Subcutaneous adipose tissue (tissue), 4 donors: ENCODE results near the gene ZNF143. TPM values are rescaled to one million over a fixed set of nuclear protein-coding genes. Genes with fewer than 3 reads are reported as not detected.

Experiments
- total RNA-seq, 4 donors: library from RNA; depleted of rRNA; stranded (reverse); fragments of >200 nt; gene quantifications; one replicate each; pipeline ENCODE4 v1.1.0, GENCODE V29; 2016
- TF ChIP-seq, protein P1 (sequence below): fragments of 450-650 bp; IDR thresholded peaks from one replicate; pipeline ENCODE4 v1.5.1; 2016; ENCODE audit warnings: low read depth, mild to moderate bottlenecking, control low read depth, antibody characterized with exemption, moderate library complexity

ZNF143 gene
- total RNA-seq, 4 donors from 2014 or later: 22.4 to 34.6 (median 28.4) TPM

DNA sequence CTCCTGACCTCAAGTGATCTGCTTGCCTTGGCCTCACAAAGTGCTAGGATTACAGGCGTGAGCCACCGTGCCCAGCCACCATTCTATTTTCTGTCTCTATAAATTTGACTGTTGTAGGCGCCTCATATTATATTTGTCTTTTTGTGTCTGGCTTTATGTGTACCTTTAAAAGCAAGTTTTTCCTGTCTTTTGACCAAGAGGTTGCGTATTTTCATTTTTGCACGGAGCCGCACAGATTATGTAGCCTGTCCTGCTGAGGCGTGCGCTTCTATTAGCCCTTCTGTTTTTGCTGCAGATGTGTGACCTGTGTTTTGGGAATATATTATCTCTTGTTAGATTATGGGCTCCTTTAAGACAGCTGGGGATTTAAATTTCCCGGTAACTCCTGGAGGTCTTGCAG is 72.2 kb downstream of the ZNF143 start:
- TF ChIP-seq, protein P1, sequence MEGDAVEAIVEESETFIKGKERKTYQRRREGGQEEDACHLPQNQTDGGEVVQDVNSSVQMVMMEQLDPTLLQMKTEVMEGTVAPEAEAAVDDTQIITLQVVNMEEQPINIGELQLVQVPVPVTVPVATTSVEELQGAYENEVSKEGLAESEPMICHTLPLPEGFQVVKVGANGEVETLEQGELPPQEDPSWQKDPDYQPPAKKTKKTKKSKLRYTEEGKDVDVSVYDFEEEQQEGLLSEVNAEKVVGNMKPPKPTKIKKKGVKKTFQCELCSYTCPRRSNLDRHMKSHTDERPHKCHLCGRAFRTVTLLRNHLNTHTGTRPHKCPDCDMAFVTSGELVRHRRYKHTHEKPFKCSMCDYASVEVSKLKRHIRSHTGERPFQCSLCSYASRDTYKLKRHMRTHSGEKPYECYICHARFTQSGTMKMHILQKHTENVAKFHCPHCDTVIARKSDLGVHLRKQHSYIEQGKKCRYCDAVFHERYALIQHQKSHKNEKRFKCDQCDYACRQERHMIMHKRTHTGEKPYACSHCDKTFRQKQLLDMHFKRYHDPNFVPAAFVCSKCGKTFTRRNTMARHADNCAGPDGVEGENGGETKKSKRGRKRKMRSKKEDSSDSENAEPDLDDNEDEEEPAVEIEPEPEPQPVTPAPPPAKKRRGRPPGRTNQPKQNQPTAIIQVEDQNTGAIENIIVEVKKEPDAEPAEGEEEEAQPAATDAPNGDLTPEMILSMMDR: no peak

DNA sequence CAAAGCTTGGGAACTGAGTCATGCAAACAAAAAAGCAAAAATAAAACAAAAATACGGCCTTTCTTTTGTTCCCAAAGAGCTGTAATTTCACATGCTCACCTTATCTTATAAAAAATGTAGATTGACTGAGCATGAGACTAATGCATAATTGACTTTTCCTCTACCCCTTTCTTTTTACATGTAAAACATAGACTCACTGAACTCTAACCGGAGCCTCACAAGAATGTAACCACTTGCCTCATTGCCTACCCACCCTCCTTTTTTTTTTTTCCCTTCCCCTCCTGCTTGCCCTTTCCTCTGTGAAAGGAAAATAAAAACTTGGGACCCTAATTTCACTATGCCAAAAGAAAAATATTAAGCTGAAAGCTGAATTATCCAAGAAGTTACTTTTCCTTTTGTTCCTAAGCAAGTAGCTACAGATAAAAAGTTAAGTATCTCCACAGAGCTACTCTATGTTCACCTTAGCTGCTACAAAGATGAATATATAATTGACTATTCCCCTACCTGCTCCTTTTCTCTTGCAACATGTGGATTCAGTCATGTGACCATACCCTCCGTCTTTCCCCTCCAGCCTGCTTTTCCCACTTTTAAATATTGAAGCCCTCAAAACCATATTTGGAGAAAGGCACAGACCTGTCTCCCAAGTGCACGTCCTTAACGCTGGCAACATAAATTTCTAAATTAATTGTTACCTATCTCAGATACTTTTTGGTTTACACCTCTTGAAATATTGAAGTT is 73.1 kb downstream of the ZNF143 start:
- TF ChIP-seq, protein P1: no peak

DNA sequence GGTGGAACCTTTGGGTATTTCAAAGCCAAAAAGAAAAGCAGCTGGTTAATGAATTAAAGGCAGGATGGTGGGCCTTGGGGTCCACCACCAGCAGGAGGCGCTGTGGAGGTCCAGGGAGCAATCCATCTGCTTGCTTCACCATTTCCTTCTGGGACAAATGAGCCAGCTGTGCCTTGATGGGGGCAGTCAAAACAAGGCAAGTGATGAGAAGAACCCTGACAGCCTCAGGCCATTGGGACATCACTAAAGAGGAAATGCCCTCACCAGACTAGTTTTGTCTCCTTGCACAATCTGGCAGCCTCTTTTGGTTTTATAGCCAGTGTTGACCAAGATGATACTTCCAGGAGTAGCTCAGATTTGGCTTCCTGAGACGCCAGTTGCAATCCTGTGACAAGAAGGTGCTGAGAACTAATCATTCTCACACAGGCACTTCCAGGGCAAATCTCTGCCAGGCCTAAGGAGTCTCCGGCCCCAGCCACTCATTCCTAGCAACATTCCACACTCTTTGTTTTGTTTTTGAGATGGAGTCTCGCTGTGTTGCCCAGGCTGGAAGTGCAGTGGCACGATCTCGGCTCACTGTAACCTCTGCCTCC is 74.5 kb downstream of the ZNF143 start:
- TF ChIP-seq, protein P1: no peak

DNA sequence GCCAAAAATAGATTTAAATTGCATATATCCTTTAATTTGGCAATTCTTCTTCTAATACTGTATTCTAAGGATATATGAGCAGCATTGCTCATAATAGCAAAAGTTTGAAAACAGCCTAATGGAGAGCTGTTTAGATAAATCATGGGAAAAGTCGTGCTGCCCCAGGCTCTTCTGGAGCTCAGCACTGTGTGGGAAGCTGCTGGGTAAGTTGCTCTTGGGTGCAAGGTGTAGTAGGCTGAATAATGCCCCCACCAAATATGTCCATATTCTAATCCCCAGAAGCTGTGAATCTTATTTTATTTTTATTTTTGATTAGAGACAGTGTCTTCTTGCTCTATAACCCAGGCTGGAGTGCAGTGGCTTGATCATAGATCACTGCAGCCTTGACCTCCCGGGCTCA is 77.7 kb downstream of the ZNF143 start:
- TF ChIP-seq, protein P1: no peak

DNA sequence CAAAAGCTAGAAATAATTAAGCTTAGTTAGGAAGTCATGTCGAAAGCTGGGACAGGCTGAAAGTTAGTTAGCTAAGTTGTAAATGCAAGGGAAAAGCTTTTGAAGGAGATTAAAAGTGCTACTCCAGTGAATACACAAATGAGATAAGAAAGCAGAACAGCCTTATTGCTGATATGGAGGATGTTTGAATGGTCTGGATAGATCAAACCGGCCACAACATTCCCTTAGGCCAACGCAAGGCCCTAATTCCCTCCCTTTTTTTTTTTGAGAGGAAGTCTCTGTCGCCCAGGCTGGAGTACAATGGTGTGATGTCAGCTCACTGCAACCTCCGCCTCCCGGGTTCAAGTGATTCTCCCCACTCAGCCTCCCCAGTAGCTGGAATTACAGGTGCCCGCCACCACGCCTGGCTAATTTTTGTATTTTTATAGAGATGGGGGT is 89.4 kb downstream of the ZNF143 start:
- TF ChIP-seq, protein P1: no peak

DNA sequence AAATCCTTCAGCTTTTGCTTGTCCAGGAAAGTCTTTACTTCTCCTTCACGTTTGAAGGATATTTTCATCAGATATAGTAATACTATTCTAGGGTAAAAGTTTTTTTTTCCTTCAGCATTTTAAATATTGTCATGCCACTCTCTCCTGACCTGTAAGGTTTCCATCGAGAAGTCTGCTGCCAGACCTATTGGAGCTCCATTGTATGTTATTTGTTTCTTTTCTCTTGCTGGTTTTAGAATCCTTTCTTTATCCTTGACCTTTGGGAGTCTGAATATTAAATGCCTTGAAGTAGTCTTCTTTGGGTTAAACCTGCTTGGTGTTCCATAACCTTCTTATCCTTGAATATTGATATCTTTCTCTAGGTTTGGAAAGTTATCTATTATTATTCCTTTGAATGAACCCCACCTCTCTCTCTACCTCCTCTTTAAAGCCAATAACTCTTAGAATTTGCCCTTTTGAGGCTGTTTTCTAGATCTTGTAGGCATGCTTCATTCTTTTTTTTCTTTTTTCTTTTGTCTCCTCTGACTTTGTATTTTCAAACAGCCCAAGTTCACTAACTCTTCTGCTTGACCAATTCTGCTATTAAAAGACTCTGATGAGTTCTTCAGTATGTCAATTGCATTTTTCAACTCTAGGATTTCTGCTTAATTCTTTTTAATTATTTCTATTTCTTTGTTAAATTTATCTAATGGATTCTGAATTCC is 100.6 kb downstream of the ZNF143 start:
- TF ChIP-seq, protein P1: no peak

DNA sequence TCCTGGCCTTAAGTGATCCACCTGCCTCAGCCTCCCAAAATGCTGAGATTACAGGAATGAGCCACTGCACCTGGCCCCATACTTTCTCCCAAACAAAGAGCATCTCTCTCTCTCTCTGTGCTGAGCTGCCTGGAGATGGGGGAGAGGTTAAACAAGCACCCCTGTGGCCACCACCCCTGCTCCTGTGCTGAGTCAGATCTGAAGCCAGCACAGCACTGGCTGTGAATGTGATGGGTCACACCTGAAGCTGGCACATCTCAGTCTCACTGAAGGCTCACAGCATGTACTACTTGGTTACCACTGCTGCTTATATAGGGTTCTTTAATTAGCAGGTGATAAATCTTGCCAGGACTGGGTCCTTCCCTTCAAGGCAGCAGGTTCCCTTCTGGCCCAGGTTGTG is 101.9 kb downstream of the ZNF143 start:
- TF ChIP-seq, protein P1: no peak
